Suppressor macrophage (primary cell): Measurements from ENCODE around the gene ANKRD44.

Source experiments
- DNase-seq, 4 experiments: peaks; one replicate each; pipeline ENCODE4 v3.0.0-alpha.2; 2020 to 2022

Gene ANKRD44

GRCh38 chr2:197174539-197175094, 136.0 kb downstream of the ANKRD44 start:
- no peak for DNase-seq

GRCh38 chr2:197171582-197171981, 139.0 kb downstream of the ANKRD44 start:
- no peak for DNase-seq

GRCh38 chr2:197170208-197170607, 140.4 kb downstream of the ANKRD44 start:
- DNase-seq = no peak

- peak; percentile 69 to 87 (median 80) for DNase-seq
These were observed 141.9 kb downstream of the ANKRD44 start for GRCh38 chr2:197168705-197169104.

- no peak for DNase-seq
These were observed 142.8 kb downstream of the ANKRD44 start for GRCh38 chr2:197167608-197168314.

GRCh38 chr2:197165020-197165419, 145.6 kb downstream of the ANKRD44 start:
- no peak for DNase-seq

GRCh38 chr2:197164141-197164754, 146.3 kb downstream of the ANKRD44 start:
- DNase-seq = no peak

- no peak for DNase-seq
These were observed 146.9 kb downstream of the ANKRD44 start for GRCh38 chr2:197163712-197164140.

- DNase-seq = peak in 3 of 4 experiments; percentile 22 to 27 (median 22)
These were observed 148.8 kb downstream of the ANKRD44 start for GRCh38 chr2:197161774-197162173.

GRCh38 chr2:197159661-197160211, 150.8 kb downstream of the ANKRD44 start:
- peak; percentile 57 to 77 (median 65) for DNase-seq

- DNase-seq = no peak
These were observed 151.7 kb downstream of the ANKRD44 start for GRCh38 chr2:197158591-197159550.

GRCh38 chr2:197157879-197158537, 152.6 kb downstream of the ANKRD44 start:
- no peak for DNase-seq

- DNase-seq = peak in 3 of 4 experiments; percentile 36 to 50 (median 40)
These were observed 153.8 kb downstream of the ANKRD44 start for GRCh38 chr2:197156771-197157170.

GRCh38 chr2:197152451-197153228, 157.9 kb downstream of the ANKRD44 start:
- DNase-seq = peak; percentile 65 to 89 (median 81)

- DNase-seq = no peak
These were observed 161.0 kb downstream of the ANKRD44 start for GRCh38 chr2:197149546-197149945.

GRCh38 chr2:197148401-197148800, 162.2 kb downstream of the ANKRD44 start:
- no peak for DNase-seq

GRCh38 chr2:197147942-197148341, 162.6 kb downstream of the ANKRD44 start:
- DNase-seq = no peak

GRCh38 chr2:197146995-197147394, 163.6 kb downstream of the ANKRD44 start:
- DNase-seq = no peak

- DNase-seq = peak; percentile 68 to 95 (median 84)
These were observed 165.0 kb downstream of the ANKRD44 start for GRCh38 chr2:197145471-197146056.

GRCh38 chr2:197144183-197144582, 166.4 kb downstream of the ANKRD44 start:
- DNase-seq = no peak
